DND-41 (cell line): Measurements from ENCODE around the gene NEDD4L.

Source experiments
- EZH2 ChIP-seq: IDR thresholded peaks from 3 replicates; pipeline ENCODE4 v1.6.1; 2012; ENCODE audit warnings: borderline replicate concordance, low read depth, mild to moderate bottlenecking, moderate library complexity, low read length, inconsistent platforms; ENCODE audit not compliant: severe bottlenecking
- TF ChIP-seq, protein P1 (sequence below): IDR thresholded peaks from 2 replicates; pipeline ENCODE4 v1.5.1; 2012; ENCODE audit warnings: borderline replicate concordance, low read length, moderate library complexity, mild to moderate bottlenecking; ENCODE audit not compliant: poor library complexity, severe bottlenecking; ENCODE audit errors: extremely low read depth

DNA sequence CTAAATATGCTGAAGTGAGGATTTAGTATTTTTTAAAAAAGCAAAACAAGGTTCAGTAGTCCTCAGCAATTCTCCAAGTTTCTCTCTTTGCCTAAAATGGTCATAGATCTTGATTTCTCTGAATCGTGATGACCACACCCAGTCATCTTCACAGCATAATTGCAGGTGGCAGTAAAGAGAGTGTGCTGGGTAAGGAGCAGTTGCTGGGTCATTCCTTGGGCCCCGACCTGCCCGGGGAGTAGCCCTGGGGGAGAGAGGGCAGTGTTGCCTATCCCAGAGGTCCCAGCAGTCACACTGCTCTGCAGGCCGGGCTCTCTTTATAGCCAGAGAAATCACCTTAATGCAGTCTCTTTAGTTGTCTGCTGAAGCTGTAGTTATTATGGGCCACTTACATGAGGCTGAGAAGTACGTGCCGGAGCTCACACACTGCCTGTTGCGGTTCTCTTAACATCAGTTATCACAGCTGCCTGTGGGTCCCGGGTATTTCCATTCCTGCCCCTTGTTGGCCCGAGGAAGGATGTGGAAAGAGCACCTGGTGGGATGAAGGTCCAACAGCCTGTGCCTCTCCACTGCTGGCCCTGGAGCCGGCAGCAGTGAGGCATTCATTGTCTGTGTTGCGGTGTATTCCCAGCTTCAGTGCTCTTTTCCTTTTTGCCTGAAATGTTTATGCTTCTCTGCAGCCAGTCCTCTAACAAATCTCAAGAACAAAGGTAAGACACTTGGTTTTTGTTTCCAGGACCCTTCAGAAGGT lies 354.8 kb downstream of the NEDD4L start:
- TF ChIP-seq, protein P1, sequence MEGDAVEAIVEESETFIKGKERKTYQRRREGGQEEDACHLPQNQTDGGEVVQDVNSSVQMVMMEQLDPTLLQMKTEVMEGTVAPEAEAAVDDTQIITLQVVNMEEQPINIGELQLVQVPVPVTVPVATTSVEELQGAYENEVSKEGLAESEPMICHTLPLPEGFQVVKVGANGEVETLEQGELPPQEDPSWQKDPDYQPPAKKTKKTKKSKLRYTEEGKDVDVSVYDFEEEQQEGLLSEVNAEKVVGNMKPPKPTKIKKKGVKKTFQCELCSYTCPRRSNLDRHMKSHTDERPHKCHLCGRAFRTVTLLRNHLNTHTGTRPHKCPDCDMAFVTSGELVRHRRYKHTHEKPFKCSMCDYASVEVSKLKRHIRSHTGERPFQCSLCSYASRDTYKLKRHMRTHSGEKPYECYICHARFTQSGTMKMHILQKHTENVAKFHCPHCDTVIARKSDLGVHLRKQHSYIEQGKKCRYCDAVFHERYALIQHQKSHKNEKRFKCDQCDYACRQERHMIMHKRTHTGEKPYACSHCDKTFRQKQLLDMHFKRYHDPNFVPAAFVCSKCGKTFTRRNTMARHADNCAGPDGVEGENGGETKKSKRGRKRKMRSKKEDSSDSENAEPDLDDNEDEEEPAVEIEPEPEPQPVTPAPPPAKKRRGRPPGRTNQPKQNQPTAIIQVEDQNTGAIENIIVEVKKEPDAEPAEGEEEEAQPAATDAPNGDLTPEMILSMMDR = no peak
- TF ChIP-seq EZH2 = no peak
